Erythroblast (primary cell): Measurements from ENCODE around the gene DOCK4.

Experiments
- GATA1 ChIP-seq: IDR thresholded peaks from 2 replicates; pipeline ENCODE4 v1.6.1; 2011; ENCODE audit warnings: low read depth, mild to moderate bottlenecking, control low read depth, low read length, moderate library complexity
- POLR2A ChIP-seq: IDR thresholded peaks from 2 replicates; pipeline ENCODE4 v1.6.1; 2011; ENCODE audit warnings: mild to moderate bottlenecking, low read length

GRCh38 chr7:112009081-112009480, 197.1 kb downstream of the DOCK4 start:
- TF ChIP-seq POLR2A = no peak
- TF ChIP-seq GATA1 = no peak
